Spinal cord (tissue), 10 donors: Measurements from ENCODE around the gene PTPRG. TPM values are rescaled to one million over a fixed set of nuclear protein-coding genes. Genes with fewer than 3 reads are reported as not detected.
A peak's percentile ranks its signal among the peaks of the same experiment; 100 is the strongest.

Experiments used
- DNase-seq, 6 donors: peaks; one replicate each; pipeline versions ENCODE4 v3.0.0 to v3.0.0-alpha.2; 2013 to 2015; ENCODE audit warnings: low spot score in 6 of 6, low read depth in 4 of 6
- H3K27ac ChIP-seq: one replicate; pipeline ENCODE4 v1.5.1; 2013; ENCODE audit warnings: low read depth, low read length, control low read depth
- H3K27me3 ChIP-seq: one replicate; pipeline ENCODE4 v1.6.1; 2013; ENCODE audit warnings: low read length; ENCODE audit not compliant: control insufficient read depth, insufficient read depth
- H3K36me3 ChIP-seq: one replicate; pipeline ENCODE4 v1.6.1; 2013; ENCODE audit warnings: low read length; ENCODE audit not compliant: control insufficient read depth, insufficient read depth
- H3K4me1 ChIP-seq: one replicate; pipeline ENCODE4 v1.6.1; 2013; ENCODE audit warnings: low read length; ENCODE audit not compliant: control insufficient read depth, insufficient read depth
- H3K4me3 ChIP-seq: one replicate; pipeline ENCODE4 v1.5.1; 2013; ENCODE audit warnings: low read depth, low read length, control low read depth
- H3K9me3 ChIP-seq: one replicate; pipeline ENCODE4 v1.6.1; 2013; ENCODE audit warnings: low read length; ENCODE audit not compliant: control insufficient read depth, insufficient read depth
- WGBS: methylation state at CpG from one replicate; pipeline ENCODE4 v1.1.5; 2013; ENCODE audit warnings: missing lambda C conversion rate; ENCODE audit not compliant: insufficient coverage; 5-methylcytosine and 5-hydroxymethylcytosine counted together
- polyA plus RNA-seq, 2 donors: library from polyadenylated mRNA; unstranded; fragments of 120-200 nt; gene quantifications; one replicate each; pipeline ENCODE4 v1.2.1, GENCODE V29; 2013; ENCODE audit not compliant: insufficient read length in 2 of 2
- total RNA-seq, 2 donors: library from RNA; depleted of rRNA in 1 of 2; stranded (reverse); fragments of 120-200 nt in 1 of 2; fragments of >200 nt in 1 of 2; gene quantifications; one replicate each; pipeline versions ENCODE4 v1.2.3 to v1.2.4, GENCODE V29; 2013 to 2014
- donor health status: healthy.

The PTPRG gene
- total and polyA plus RNA-seq, 4 donors = 29.2 to 106 (median 60.2) TPM

GRCh38 chr3:62090066-62090465 is 528.7 kb downstream of the PTPRG start:
- DNase-seq = peak in 1 of 6 donors; percentile 24

GRCh38 chr3:62090519-62090918 is 529.1 kb downstream of the PTPRG start:
- Histone ChIP-seq H3K4me3 (no peak overlapping the region), H3K27ac (no peak overlapping the region), H3K36me3 (no peaks in the 10 kb centered on the region), H3K4me1 (no peaks in the 10 kb centered on the region), H3K27me3 (no peaks in the 10 kb centered on the region), H3K9me3 (no peaks in the 10 kb centered on the region)
- no CpG with 5 or more reads among the region's 5 CpGs for whole genome bisulfite sequencing
- no peak for DNase-seq

More at GRCh38 chr3:62090066-62090465, 528.7 kb downstream of the PTPRG start:
- Histone ChIP-seq H3K27me3 (no peaks in the 10 kb centered on the region), H3K27ac (no peak overlapping the region), H3K9me3 (no peaks in the 10 kb centered on the region), H3K4me1 (no peaks in the 10 kb centered on the region), H3K4me3 (no peak overlapping the region), H3K36me3 (no peaks in the 10 kb centered on the region)
- no CpG with 5 or more reads among the region's 2 CpGs for WGBS

- Histone ChIP-seq H3K9me3 (no peaks in the 10 kb centered on the region), H3K4me3 (no peak overlapping the region), H3K27ac (no peak overlapping the region), H3K27me3 (no peaks in the 10 kb centered on the region), H3K36me3 (no peaks in the 10 kb centered on the region), H3K4me1 (no peaks in the 10 kb centered on the region)
- DNase-seq = no peak
- 92% methylated on average over 5 of the region's 8 CpGs for WGBS
Measured at GRCh38 chr3:62093025-62093424, 531.7 kb downstream of the PTPRG start.

GRCh38 chr3:62094461-62094860 is 533.1 kb downstream of the PTPRG start:
- H3K4me1 ChIP-seq = no peaks in the 10 kb centered on the region
- H3K27me3 ChIP-seq = no peaks in the 10 kb centered on the region
- no peak overlapping the region for H3K4me3 ChIP-seq
- no peak overlapping the region for H3K27ac ChIP-seq
- H3K9me3 ChIP-seq = no peaks in the 10 kb centered on the region
- no peaks in the 10 kb centered on the region for H3K36me3 ChIP-seq
- no peak for DNase-seq
- 85% methylated on average over 3 of the region's 5 CpGs for WGBS

GRCh38 chr3:62095080-62095479 is 533.7 kb downstream of the PTPRG start:
- Histone ChIP-seq H3K27me3 (no peaks in the 10 kb centered on the region), H3K27ac (no peak overlapping the region), H3K9me3 (no peaks in the 10 kb centered on the region), H3K4me3 (no peak overlapping the region), H3K4me1 (no peaks in the 10 kb centered on the region), H3K36me3 (no peaks in the 10 kb centered on the region)
- 91% methylated on average over 5 of the region's 7 CpGs for WGBS
- DNase-seq = no peak

GRCh38 chr3:62095756-62096155 is 534.4 kb downstream of the PTPRG start:
- Histone ChIP-seq H3K27ac (no peak overlapping the region), H3K36me3 (no peaks in the 10 kb centered on the region), H3K9me3 (no peaks in the 10 kb centered on the region), H3K27me3 (no peaks in the 10 kb centered on the region), H3K4me1 (no peaks in the 10 kb centered on the region), H3K4me3 (no peak overlapping the region)
- DNase-seq = no peak
- WGBS = 100% methylated on average over 1 of the region's 2 CpGs

GRCh38 chr3:62096521-62096920 is 535.1 kb downstream of the PTPRG start:
- no peak overlapping the region for H3K27ac ChIP-seq
- no peaks in the 10 kb centered on the region for H3K36me3 ChIP-seq
- H3K4me1 ChIP-seq = no peaks in the 10 kb centered on the region
- no peaks in the 10 kb centered on the region for H3K9me3 ChIP-seq
- H3K4me3 ChIP-seq = no peak overlapping the region
- DNase-seq = no peak
- WGBS = no CpG with 5 or more reads among the region's 1 CpG
- no peaks in the 10 kb centered on the region for H3K27me3 ChIP-seq

- H3K4me1 ChIP-seq = no peaks in the 10 kb centered on the region
- H3K4me3 ChIP-seq = no peak overlapping the region
- DNase-seq = no peak
- H3K27me3 ChIP-seq = no peaks in the 10 kb centered on the region
- no peaks in the 10 kb centered on the region for H3K9me3 ChIP-seq
- WGBS = 86% methylated on average over 1 of the region's 9 CpGs
- H3K27ac ChIP-seq = no peak overlapping the region
- no peaks in the 10 kb centered on the region for H3K36me3 ChIP-seq
Measured at GRCh38 chr3:62097121-62097520, 535.8 kb downstream of the PTPRG start.

- Histone ChIP-seq H3K4me1 (no peaks in the 10 kb centered on the region), H3K36me3 (no peaks in the 10 kb centered on the region), H3K27me3 (no peaks in the 10 kb centered on the region), H3K9me3 (no peaks in the 10 kb centered on the region), H3K27ac (no peak overlapping the region), H3K4me3 (no peak overlapping the region)
- WGBS = no CpG with 5 or more reads among the region's 4 CpGs
- DNase-seq = no peak
Measured at GRCh38 chr3:62098646-62099365, 537.4 kb downstream of the PTPRG start.

- no peaks in the 10 kb centered on the region for H3K4me1 ChIP-seq
- H3K36me3 ChIP-seq = no peaks in the 10 kb centered on the region
- peak; percentile 43 to 88 (median 52) for DNase-seq
- peak overlapping the region; percentile 44 for H3K27ac ChIP-seq
- WGBS = no CpG with 5 or more reads among the region's 7 CpGs
- H3K4me3 ChIP-seq = no peak overlapping the region
- no peaks in the 10 kb centered on the region for H3K9me3 ChIP-seq
- H3K27me3 ChIP-seq = no peaks in the 10 kb centered on the region
Measured at GRCh38 chr3:62100282-62100989, 539.1 kb downstream of the PTPRG start.
